ENCODE measurements around the gene MDFIC.

MDFIC gene

DNA sequence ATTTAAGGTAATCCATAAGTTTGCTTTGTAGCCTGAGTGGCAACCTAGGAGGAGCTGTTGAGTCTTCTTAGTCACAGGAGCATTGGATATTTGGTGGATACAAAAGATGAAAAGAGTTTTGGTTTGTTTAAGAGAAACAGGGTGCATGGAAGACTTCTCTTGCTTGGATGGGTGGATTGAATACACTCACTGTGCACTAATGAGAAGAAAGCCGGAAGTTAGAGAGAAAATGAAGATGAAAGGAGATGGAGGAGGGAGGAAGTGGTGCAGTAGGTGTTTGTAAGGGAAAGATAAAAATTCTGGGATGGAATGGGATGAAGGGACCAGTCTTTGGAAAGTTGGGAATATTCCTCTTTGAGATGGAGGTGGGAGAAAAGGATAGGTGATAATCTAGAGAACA is 7.7 kb downstream of the MDFIC start:
- no peak for DNase-seq

GRCh38 chr7:114930107-114930661 is 8.3 kb downstream of the MDFIC start:
- no peak for DNase-seq

DNA sequence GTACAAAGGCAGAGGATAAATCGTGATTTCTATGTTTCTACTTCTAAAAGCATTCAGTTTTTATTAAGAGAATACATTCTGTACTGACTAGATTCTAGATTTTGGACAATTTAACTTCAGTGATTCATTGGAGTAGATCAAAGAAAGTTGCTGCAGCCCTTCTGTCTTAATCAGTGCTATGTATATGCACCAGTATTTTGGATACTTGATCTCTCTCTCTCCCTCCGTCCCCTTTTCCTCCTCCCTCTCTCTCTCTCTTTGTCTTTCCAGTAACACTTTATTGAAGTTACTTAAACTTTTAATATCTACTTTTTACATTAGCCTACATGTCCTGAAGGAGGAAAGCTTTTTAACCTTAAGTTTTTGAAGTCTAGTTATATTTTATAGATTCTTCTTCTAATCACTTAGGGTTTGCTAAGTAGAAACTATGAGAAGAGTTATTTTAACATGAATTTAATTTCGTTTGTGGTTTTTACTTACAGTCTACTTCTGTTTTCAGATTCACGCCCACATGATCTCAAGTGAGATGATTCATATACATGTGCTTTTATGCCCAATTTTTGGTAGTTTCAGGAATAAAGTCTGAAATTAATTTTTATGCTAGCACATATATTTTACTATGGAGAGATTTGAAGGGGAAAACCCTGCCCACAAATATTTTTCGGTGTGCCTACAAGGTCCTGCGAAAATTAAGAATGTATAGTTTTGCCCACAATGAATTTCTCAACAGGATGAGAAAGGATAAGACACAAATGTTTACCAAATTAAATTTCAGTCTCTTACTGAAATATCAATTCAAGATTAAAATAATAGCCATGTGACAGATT is 9.1 kb downstream of the MDFIC start:
- peak; percentile 63 for DNase-seq

- DNase-seq: peak; percentile 75
Measured at GRCh38 chr7:114931656-114932011, 9.7 kb downstream of the MDFIC start.

DNA sequence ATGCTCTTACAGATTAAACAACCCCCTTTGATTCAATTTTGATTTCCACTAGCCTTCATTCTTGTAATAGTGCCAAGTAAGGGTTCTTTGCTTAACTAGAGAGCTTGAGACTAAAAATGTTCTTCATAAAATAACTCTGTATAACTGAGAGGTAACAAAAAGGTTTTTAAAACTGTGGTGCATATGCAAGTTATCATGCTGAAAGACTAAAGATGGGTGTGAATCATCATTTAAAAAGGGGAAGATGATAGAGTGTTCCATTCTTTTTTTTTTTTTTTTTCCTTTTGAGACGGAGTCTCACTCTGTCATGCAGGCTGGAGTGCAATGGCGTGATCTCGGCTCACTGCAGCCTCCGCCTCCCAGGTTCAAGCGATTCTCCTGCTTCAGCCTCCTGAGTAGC is 11.1 kb downstream of the MDFIC start:
- no peak for DNase-seq

- DNase-seq: no peak
Measured at GRCh38 chr7:114933658-114934057, 11.8 kb downstream of the MDFIC start.

DNA sequence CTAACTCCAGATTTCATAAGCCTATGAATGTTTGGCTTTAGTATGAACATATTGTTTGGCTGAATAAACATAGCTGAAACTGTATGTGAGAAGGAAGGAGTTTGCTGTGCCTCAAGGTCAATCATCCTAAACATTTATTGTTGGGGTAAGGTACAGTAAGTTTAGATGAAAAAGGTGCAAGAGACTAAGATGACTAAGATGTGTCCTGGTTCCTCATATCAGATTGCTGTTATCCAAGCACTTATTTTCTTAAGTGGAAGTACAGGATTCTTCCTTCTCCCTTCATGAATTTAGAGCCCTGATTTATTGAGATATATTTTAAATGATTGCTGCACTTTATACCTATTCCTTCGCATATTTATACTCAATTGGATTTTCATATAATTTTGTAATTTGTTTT is 12.2 kb downstream of the MDFIC start:
- DNase-seq: no peak

DNA sequence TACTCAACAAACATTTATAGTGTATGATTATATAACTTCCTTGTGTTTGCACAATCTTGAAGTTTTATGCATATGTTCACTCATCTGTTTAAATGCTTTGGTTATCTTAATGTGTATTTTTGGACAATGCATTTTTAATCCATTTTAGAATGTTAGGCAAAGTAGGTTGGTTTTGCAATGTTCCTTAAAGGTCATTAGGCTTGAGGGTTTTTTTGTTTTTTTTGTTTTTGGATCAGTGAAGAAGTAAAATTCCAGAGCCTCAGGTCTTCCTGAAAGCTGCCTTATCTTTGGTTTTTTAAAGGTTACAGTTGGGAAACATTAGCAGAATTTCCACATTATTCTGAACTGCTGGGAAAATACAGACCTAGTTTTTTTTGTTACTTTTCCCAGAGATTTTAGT is 12.8 kb downstream of the MDFIC start:
- DNase-seq: no peak

DNA sequence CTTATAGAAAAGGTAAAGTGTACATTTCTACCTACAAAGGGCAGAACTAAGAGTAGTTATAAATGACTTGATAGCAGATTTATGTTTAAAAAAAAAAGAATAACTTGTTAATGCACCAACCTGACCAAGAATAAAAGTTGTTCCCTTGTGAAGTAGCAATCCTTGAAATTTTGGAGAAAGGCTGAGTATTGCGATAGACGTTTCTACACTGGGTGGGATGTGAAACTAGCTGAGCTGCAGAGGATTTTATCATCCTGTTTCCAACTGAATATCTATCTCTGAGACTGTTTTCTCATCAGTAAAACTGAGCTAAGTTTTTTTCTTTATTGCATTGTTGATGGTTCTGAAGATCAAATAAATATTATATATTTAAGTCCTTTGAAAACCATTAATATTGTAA is 14.6 kb downstream of the MDFIC start:
- DNase-seq: no peak

GRCh38 chr7:114937446-114937845 is 15.6 kb downstream of the MDFIC start:
- no peak for DNase-seq

GRCh38 chr7:114938785-114939184 is 16.9 kb downstream of the MDFIC start:
- DNase-seq: no peak

DNA sequence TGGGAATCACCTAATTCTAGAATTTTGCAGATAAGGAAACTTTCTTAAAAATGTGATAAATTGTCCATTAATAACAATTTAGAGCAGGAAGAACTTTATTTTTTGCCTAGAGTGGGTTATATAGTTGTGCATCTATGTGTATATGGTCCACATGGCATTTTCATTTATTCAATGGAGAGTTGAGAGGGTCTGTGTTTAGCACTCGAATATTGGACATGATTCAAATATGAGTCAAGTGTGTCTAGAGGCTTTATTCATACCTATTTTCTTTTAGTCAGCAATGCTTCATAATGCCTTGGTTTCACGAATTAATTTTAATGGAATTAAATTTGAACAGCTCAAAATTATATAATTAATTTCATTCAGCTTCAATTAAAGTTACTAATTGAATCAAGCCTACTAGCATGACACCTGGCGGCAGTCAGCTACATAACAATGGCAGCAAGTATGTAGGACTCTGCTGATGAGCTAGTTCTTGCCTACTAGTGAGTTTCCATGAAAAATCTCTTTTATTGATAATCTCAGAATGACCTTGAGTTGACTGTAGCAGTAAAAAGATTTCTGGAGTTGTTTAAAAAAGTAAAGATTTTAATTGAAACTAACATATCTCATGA is 17.7 kb downstream of the MDFIC start:
- DNase-seq: no peak

GRCh38 chr7:114940220-114940619 is 18.3 kb downstream of the MDFIC start:
- no peak for DNase-seq

DNA sequence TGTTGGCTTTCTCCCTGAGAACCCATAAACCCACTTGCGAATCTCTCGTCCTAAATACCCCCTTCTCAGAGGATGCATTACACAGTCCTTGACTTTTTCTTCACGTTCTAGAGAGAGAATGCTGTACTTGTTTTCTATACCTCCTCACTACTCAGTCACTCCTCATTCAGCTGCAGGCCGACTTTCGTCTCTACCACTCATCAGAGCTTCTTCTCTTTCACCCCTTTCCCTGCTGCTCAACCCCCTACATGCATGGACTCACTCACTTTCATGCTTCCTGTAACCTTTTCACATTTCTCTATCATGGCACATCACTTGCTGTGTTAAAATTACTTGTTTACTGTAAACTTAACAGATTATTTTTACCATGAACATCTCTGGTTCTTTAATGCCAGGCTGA is 19.8 kb downstream of the MDFIC start:
- no peak for DNase-seq

GRCh38 chr7:114942446-114943175 is 20.7 kb downstream of the MDFIC start:
- no peak for DNase-seq

DNA sequence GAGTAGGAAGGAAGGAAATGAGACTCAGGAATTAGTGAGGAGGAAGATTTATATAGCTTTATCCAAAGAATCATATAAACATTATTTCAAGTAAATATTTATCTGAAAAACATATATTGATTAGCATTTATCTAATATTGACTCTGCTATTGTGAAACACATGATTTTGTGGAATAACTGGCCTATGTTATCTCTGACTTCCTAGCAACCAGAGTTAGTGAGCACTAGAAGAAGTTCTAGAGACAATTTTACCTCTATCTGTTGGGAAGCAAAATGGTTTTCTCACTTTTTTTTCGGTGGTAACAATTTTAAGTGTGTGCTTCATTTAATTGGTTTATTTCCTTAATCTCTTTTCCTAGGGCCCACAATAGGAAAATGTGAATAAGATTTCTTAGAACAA is 21.6 kb downstream of the MDFIC start:
- DNase-seq: no peak

DNA sequence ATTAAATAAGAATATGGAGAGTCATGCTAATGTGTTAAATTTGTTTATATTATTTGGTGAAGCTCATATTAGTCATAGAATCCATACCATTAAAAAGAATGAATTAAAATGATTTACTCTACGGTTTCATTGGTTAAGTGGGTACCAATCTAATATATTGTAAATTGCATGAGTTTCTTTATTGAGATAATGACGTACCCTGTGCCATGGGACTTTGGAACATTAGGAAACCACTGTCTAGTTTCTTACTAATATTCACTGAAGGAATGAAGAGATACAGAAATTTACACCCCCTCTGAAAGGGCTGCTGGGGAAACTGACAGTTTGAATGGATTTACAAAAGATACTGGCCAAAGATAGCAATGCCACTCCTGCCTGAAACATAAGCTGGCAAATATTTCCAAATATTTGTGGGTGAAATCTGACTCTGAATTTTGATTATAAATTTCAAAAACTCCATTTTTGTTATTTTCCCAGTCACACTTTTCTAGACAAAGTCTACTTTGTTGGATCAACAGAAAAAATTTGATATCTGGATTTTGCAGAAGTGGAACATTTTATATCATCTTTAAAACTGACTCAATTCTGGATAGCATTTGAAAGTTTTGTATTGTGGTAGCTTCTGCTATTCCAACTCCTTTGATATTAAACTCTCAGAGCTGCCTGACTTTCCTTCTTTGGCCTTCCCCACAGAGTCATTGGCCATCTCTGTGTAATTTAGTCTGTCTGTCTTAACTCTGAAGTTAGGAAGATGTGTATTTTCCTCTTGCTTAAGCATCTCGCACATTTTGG is 22.3 kb downstream of the MDFIC start:
- DNase-seq: no peak

GRCh38 chr7:114944745-114945625 is 23.1 kb downstream of the MDFIC start:
- no peak for DNase-seq

DNA sequence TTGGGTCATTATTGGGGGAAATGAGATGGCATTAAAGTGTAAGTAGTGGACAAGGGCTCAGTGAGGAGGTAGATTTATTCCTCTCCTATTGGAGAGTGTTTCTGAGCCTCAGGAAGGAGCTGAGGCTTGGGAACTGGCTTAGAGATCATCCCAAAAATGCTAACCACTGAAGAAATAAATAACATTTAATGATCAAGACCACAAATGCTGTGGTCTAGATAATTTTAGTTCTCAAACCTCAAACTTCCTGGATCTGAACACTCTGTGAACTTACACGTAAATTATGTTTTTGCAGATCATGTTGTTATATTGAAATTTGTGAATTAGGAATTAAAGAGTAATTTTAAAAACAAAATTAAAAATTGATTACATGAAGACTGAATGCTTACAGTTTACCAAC is 27.3 kb downstream of the MDFIC start:
- DNase-seq: no peak

DNA sequence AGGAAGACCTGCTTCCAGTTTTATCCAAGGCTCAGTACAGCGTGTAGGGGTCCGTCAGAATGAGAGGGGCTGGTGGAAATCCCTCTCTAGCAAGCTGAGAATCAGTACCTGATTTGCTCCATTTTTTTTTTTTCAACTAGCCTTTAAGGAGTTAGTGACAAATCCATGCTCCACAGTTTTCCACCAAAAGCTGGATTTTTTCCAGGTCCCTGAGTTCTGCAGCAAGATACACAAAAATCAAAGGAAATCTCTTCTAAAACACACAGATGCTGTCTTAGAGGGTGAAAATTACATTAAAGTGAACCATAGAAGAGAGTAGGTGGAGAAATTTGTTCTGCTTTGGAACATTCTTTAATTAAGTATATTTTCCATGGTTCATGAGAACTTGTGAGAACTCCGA is 30.4 kb downstream of the MDFIC start:
- DNase-seq: no peak

DNA sequence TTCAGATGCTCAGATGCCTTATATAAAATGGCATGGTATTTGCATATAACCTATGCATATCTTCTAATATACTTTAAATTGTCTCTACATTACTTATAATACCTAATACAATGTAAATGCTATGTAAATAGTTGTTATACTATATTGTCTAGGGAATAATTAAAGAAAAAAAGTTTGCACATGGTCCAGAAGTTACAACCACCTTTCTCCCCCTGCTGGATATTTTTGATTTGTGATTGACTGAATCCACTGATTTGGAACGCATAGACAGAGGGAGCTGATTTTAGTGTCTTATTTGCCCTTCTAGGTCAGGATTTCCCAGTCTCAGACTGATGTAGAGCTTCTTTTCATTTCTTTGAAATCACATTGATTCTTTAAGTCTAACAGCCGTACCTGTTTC is 31.8 kb downstream of the MDFIC start:
- no peak for DNase-seq

DNA sequence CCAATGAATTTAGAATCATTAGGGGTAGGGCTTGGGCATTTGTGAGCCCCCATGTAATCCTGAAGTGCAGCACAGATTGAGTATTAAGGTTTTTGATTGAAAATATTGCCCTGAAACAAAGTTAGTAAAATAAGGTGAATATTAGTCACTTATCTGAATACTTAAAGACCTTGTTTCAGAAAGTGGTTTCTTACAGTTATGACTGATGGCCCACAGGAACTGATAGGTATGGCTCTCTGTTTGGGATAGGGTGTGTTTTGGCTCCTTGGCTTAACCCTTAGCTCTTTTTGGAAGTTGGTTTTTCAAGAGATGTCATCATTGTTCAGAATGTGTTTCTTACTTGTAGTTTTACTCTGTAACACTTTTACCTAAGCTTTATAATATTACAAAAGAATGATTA is 34.8 kb downstream of the MDFIC start:
- no peak for DNase-seq

Measured in activated CD4-positive, alpha-beta T cell treated with anti-CD3 and anti-CD28 coated beads, Interleukin-2, amount 50 U/mL, for 16 hours (primary cell).